NCI-H1436 (cell line): ENCODE results near the gene BSND.
"Not testable (repeated sequence)": the region's sequence is repeated elsewhere in the genome, so short reads cannot be mapped to it uniquely, and the experiment has no call there.

Experiments used
- DNase-seq: peaks from one replicate; lab custom pipeline; 2025; lab: John Stamatoyannopoulos, UW

Gene BSND

DNA sequence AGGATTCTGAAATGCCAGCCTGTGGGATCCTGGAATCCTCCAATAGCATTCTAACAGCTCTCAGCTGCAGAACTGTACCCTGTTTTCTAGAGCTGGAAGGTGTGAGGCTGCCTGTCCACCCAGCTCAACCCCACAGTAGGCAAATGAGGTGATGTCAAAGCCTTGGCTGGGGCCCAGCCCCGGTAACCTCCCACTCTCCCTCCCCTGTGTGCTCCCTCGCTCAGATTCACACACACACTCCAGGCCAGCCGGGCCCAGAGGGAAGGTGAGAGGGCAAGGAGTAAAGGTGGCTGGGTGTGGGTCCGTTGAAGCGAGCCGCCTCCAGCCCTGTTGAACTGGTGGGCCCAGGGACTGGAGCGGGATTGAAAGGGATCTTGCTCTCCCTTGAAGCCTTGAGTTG is at the start of gene BSND:
BSND (plus strand) TSS at position 257 of the 400 bp plus-strand sequence. CDS start 254 bp downstream, outside the sequence.
- DNase-seq, result no peak

DNA sequence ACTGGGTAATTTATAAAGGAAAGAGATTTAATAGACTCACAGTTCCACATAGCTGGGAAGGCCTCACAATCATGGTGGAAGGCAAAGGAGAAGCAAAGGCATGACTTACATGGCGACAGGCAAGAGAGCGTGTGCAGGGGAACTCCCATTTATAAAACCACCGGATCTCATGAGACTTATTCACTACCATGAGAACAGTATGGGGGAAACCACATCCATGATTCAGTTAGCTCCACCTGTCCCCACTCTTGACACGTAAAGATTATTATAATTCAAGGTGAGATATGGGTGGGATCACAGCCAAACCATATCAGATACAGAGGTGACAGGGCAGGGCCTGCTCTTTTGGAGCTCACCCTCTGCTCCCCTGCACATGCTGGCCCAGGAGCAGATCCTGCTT is 49.7 kb upstream of the BSND start:
- DNase-seq, result no peak

DNA sequence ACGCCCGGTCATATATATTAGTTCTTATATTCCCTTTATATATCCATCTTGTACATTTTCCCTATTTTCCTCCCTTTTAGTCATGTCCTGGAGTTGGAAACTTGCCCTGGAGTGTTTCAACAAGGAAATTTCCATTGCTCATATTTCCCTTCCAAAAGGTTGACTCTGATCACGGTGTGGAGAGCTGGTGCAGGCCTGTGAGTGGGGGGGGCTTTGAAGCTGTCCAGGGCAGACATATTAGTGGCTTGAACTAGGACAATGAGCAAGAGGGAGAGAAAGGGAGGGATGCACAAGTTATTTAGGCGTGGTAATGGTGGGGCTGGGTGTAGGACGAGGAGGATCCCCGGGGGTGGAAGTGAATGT is 48.7 kb upstream of the BSND start:
- no peak for DNase-seq

- DNase-seq, result peak; percentile 63
Measured at GRCh38 chr1:54950369-54951163, 48.2 kb upstream of the BSND start.

DNA sequence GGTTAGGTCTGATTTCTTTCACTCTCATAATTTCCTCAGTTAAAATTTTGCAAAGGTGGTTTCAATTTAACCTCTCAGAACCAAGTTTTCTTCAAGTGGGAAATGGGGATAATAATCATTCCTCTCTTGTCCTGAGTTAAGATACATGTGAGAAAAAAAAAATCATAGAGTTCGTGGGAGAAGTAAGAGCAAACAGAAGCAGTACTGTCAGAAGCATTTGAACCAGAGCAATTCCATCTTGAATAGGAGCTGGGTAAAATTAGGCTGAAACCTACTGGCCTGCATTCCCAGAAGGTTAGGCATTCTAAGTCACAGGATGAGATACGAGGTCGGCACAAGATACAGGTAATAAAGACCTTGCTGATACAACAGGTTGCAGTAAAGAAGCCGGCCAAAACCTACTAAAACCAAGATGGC is 46.9 kb upstream of the BSND start:
- DNase-seq, result no peak

DNA sequence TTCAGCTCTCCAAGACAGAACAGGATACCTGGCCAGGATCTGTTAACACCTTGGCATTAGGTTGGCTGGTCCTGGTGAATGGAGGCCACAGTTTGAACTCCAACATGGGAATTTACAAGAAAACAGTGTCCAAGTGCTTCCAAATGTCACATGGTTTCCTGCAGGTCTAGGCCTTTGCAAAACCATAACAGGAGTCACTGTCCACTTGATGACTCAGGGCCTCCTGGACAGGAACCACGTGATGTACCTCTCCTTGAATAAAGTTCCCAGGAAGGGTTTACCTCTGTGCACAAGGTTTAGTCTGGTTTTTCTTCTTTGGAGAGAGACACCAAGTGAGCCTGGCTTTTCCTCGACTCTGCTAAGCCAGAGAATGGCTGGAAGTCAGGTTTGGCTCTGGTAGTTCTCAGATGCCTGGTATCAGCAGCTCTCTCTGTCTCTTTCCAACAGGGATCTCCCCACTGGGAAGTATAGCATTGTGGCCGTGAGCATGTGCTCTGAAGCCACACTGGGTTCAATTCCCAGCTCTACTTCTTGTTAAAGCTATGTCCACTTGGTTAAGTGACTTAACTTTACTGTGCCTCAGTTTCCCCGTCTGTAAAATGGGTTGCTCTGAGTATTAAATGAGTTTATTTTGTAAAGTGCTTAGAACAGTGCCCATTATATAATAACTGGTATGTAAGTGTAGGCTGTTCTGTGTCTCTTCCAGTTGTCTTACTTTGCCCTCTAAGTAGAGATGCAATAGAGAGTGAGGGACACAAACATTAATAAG is 45.6 kb upstream of the BSND start:
- no peak for DNase-seq

DNA sequence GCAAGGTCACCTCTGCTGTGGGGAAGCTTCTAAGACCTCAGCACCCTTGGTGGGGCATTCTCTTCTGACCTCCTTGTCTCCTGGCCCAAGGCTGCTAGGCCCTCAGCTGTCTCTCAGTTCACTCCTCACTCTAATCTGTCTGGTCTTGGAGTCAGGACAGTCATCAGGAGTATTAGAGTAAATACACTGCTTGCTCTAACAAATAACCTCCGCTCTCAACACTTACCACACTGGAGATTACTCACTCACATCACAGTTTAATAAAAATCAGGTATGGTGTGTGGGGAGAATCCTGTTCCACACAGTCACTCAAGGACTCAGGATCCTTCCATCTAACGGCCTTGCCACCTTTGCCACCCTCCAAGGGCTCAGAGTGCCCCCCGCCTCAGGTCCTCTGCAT is 44.9 kb upstream of the BSND start:
- DNase-seq, result no peak

DNA sequence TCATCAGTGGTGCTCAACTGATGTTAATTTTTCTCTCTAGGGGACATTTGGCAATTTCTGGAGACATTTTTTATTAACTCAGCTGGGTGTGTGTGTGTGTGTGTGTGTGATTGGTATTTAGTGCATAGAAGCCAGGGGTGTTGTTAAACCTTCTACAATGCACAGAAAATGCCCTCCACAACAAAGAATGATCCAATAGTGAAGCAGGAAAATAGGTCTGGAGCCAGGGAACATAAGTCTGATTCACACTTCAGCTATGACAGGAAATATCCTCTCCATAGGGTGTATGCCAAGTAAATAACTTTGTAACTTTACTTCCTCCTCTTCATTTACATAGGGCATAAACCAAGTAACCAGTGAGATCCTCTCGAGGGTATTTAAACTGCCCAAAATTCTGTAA is 43.4 kb upstream of the BSND start:
- DNase-seq, result no peak

DNA sequence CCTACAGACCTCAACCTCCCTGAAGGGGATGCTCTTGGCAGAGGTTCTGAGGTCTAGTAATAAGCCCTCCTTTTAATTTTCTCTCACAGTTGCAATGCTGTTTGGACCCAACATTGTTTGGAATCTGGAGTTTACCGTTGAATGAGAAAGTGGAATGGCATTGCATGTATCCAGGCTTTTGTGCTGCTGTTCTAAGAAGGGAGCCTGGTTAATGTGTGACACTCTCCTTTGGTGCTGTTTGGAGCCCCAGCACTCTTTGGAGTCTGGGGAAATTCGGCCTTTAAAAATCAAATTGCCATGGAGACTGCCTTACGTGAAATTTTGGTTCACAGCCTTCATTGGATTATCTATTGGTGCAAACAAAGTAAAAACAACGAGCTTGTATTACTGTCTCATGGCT is 42.0 kb upstream of the BSND start:
- no peak for DNase-seq

DNA sequence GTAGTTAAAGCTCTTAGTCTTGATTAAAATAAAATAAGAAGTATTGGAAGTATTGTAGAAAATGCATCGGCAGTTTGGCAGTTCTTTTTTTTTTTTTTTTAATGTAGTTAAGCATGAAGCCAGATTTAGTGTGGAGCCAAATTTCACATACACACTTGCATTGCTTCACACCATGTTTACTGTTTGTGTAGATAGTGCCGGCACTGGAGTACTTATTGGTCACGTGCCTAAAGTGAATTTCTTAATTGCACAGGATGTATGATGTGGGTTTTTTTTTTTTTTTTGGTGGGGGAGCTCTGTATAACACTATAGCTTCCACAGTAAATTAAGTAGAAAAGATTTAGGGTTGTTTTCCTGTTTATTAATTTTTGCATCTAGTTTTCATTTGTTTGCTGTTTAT is 39.5 kb upstream of the BSND start:
- no peak for DNase-seq

DNA sequence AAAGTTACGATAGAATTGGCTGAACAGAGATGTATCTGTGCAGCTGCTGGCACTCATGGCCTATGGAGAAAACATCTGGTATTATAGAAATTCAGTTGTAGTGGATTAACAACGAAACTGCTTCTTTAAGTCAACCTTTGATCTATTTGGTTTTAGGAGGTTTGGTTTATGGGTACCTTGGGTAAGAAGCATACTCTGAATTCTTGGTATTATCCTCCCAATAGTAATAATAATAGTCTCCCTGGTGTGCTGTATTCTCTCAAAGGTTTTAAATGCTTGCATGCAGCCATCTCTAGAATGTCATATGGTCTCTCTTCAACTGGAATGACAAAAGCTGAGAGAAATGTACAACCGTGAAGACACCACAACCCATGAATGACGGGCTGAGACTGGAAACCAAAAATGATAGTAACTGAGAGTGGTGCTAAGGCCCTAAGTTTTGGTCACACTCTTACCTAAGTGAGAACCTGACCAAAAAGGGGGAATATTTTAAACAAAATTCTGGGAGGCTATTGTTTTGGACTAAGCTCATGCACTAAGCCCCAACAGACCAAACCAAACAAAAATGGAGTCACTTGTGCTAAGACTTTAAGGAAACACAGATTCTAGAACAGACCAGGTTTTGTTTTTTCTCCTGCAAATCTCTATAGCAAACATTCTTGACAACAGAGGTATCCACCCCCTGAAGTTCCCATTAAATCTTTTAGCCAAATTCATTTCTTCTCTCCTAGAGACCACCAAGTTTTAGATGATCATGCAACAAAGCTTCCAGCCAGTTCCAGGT is 35.9 kb upstream of the BSND start:
- no peak for DNase-seq

- DNase-seq, result not testable (repeated sequence)
Measured at GRCh38 chr1:54963829-54964228, 34.9 kb upstream of the BSND start.

DNA sequence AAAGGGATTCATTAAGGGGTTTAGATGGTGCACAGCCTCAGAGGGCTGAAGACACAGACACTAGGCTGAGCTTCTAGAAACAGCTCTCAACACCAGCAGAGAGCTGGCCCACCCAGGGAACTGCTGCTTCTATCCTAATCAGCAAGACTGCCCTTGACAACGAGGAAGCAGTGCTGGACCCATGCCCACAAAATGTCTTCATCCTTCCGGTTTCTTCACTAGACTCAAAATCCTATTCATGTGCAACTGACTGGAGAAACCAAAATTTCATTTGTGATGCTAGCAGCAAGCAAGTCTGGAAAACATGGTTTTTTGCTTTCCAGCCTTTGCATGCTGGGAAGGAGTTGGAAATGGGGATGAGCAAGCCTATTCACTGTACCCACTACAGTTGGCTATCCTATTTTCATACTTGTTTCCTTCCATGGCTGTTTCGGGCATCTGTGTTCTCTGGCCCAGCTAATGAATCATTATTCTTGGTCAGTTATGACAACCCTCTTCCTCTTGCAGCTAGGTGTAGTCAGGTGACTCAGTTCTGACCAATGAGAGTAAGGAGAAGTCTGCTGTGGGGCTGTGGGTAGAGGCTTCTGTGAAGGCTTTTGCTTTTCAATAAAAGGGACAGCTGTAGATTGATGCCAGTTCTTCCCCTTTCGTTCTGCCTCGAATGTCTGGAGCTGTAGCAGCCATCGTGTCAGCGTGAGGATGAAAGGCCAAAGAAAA is 33.0 kb upstream of the BSND start:
- no peak for DNase-seq

DNA sequence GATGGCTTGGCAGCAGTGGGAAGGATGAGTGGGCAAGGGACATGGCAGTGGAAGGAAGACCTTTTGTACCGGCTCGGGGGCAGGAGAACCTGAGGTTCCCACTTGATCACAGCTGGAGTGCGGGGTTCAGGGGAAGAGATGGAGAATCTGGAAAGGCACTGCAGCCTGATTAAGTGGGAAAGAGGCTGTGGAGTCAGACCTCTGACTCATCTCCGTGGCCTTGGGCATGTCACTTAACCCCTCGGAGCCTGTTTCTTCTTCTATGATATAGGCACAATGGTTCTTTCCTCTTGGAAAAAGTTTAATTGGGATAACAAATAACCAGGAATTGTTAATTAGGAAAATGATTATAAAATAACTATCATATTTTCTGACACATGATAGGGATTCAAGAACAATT is 31.4 kb upstream of the BSND start:
- no peak for DNase-seq

GRCh38 chr1:54968551-54968950 is 30.2 kb upstream of the BSND start:
- DNase-seq, result no peak

- DNase-seq, result no peak
Measured at GRCh38 chr1:54969879-54970278, 28.9 kb upstream of the BSND start.

- no peak for DNase-seq
Measured at GRCh38 chr1:54970901-54971300, 27.8 kb upstream of the BSND start.

- no peak for DNase-seq
Measured at GRCh38 chr1:54971317-54971791, 27.4 kb upstream of the BSND start.

DNA sequence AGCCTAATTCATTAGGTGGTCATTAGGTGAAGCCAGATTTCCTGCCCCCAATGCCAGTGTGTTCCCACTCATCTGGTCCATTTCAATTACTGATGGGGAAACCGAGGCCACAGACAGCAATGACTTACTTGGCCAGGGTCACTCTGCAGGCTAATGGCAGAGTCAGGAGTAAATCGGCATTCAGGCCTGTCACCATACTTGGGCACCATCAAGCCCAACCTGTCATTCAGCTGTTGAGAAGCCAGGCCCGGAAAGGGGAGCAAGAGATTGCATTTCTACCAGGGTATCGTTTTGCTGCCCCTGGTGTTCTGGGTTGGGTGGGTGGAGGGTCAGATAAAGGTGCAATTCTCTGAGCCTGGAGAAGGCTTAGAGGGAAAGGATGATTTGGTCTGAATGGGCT is 26.3 kb upstream of the BSND start:
- no peak for DNase-seq

- no peak for DNase-seq
Measured at GRCh38 chr1:54973205-54973921, 25.4 kb upstream of the BSND start.
